ENCODE measurements around the gene FAM187B. TPM values are rescaled to one million over a fixed set of nuclear protein-coding genes. Genes with fewer than 3 reads are reported as not detected.

The FAM187B gene
- total RNA-seq, 2 experiments from 2014 or later, result not detected

- no peak overlapping the region for H3K27ac Mint-ChIP-seq
- peaks cover 4% of the 10 kb centered on the region for H3K27me3 Mint-ChIP-seq
- POLR2A ChIA-PET, result interaction anchor here (0.5 kb wide), 1 partner anchor 27 kb away, joined by 3 read pairs; no protein-coding TSS in a partner anchor
- ATAC-seq (ENCODE audit: low read depth), result no peak
- peaks cover 13% of the 10 kb centered on the region for H3K4me1 Mint-ChIP-seq
- H3K9me3 Mint-ChIP-seq, result peaks cover 10% of the 10 kb centered on the region
- H3K36me3 Mint-ChIP-seq, result peaks cover 6% of the 10 kb centered on the region
- no peak overlapping the region for H3K4me3 Mint-ChIP-seq
- no peak for DNase-seq
Measured at GRCh38 chr19:35184267-35184666, 44.3 kb downstream of the FAM187B start.

- Mint-ChIP-seq H3K27me3 (peaks cover 3% of the 10 kb centered on the region), H3K4me1 (peaks cover 19% of the 10 kb centered on the region), H3K9me3 (peaks cover 10% of the 10 kb centered on the region), H3K36me3 (peaks cover 6% of the 10 kb centered on the region), H3K4me3 (no peak overlapping the region), H3K27ac (no peak overlapping the region)
- POLR2A ChIA-PET, result interaction anchor here (1.0 to 1.2 kb wide), 2 partner anchors 13 to 31 kb away, joined by 4 read pairs; no protein-coding TSS in a partner anchor
- DNase-seq (no peak), ATAC-seq (ENCODE audit: low read depth) (no peak)
Measured at GRCh38 chr19:35181387-35181786, 47.2 kb downstream of the FAM187B start.

- Mint-ChIP-seq H3K4me3 (peak overlapping the region; percentile 41), H3K27me3 (peaks cover 3% of the 10 kb centered on the region), H3K9me3 (peaks cover 10% of the 10 kb centered on the region), H3K36me3 (peaks cover 6% of the 10 kb centered on the region), H3K4me1 (peaks cover 25% of the 10 kb centered on the region), H3K27ac (peak overlapping the region; percentile 39)
- POLR2A ChIA-PET, result interaction anchor here (0.9 to 1.7 kb wide), 6 partner anchors 8 to 32 kb away, joined by 3 to 6 read pairs (median 3); partner anchors contain the start of gene FXYD5
- peak; percentile 47 for ATAC-seq (ENCODE audit: low read depth)
- no peak for DNase-seq
Measured at GRCh38 chr19:35179830-35180229, 48.7 kb downstream of the FAM187B start.

GRCh38 chr19:35178701-35179100 is 49.8 kb downstream of the FAM187B start:
- Mint-ChIP-seq H3K4me3 (no peak overlapping the region), H3K27me3 (peaks cover under 1% of the 10 kb centered on the region), H3K36me3 (peaks cover 12% of the 10 kb centered on the region), H3K27ac (no peak overlapping the region), H3K4me1 (peaks cover 25% of the 10 kb centered on the region), H3K9me3 (peaks cover 6% of the 10 kb centered on the region)
- DNase-seq (no peak), ATAC-seq (ENCODE audit: low read depth) (no peak)
- POLR2A ChIA-PET, result interaction anchor here (0.6 to 1.7 kb wide), 4 partner anchors 9 to 28 kb away, joined by 3 to 5 read pairs (median 3); partner anchors contain the start of gene FXYD5

GRCh38 chr19:35177377-35178274 is 50.9 kb downstream of the FAM187B start:
- DNase-seq (no peak), ATAC-seq (ENCODE audit: low read depth) (no peak)
- H3K36me3 Mint-ChIP-seq, result peaks cover 20% of the 10 kb centered on the region
- POLR2A ChIA-PET, result interaction anchor here (0.6 to 1.5 kb wide), 3 partner anchors 8 to 32 kb away, joined by 3 to 4 read pairs (median 3); no protein-coding TSS in a partner anchor
- H3K9me3 Mint-ChIP-seq, result peaks cover 2% of the 10 kb centered on the region
- H3K27ac Mint-ChIP-seq, result no peak overlapping the region
- H3K4me3 Mint-ChIP-seq, result no peak overlapping the region
- no peaks in the 10 kb centered on the region for H3K27me3 Mint-ChIP-seq
- H3K4me1 Mint-ChIP-seq, result peaks cover 25% of the 10 kb centered on the region

- Mint-ChIP-seq H3K4me3 (no peak overlapping the region), H3K27me3 (no peaks in the 10 kb centered on the region), H3K4me1 (peaks cover 30% of the 10 kb centered on the region), H3K36me3 (peaks cover 33% of the 10 kb centered on the region), H3K9me3 (peaks cover 2% of the 10 kb centered on the region), H3K27ac (no peak overlapping the region)
- ATAC-seq (ENCODE audit: low read depth) (no peak), DNase-seq (no peak)
- POLR2A ChIA-PET, result no interaction called here
Measured at GRCh38 chr19:35176181-35176570, 52.4 kb downstream of the FAM187B start.

Other genes with a start within 250 kb of the FAM187B start
- gene GRAMD1A, start 228.4 kb downstream of the FAM187B start, total RNA-seq, result 100 to 1,000 TPM; 173 to 187 TPM
- gene SCN1B, start 198.3 kb downstream of the FAM187B start, total RNA-seq, result 1 to 10 TPM in 1 of 2 experiments, under 1 TPM in 1; 0.85 to 1.2 TPM
- gene HPN, start 187.0 kb downstream of the FAM187B start, total RNA-seq, result under 1 TPM in 1 of 2 experiments, not detected in 1; 0.20 TPM
- gene FXYD3, start 112.9 kb downstream of the FAM187B start, total RNA-seq, result not detected
- gene LGI4, start 93.7 kb downstream of the FAM187B start, total RNA-seq, result under 1 TPM; 0.28 to 0.44 TPM
- not detected for gene FXYD1, start 89.9 kb downstream of the FAM187B start, total RNA-seq
- gene FXYD7, start 85.5 kb downstream of the FAM187B start, total RNA-seq, result 1 to 10 TPM; 5.3 to 6.5 TPM
- gene FXYD5, start 74.0 kb downstream of the FAM187B start, total RNA-seq, result 100 to 1,000 TPM; 353 to 360 TPM
- gene LSR, start 20.3 kb upstream of the FAM187B start, total RNA-seq, result 10 to 100 TPM; 33.2 to 36.3 TPM
- 100 to 1,000 TPM; 149 to 159 TPM for gene USF2, start 40.2 kb upstream of the FAM187B start, total RNA-seq
- gene HAMP, start 53.8 kb upstream of the FAM187B start, total RNA-seq, result 1 to 10 TPM; 1.0 to 1.1 TPM
- under 1 TPM; 0.11 to 0.39 TPM for gene MAG, start 63.4 kb upstream of the FAM187B start, total RNA-seq
- gene CD22, start 100.4 kb upstream of the FAM187B start, total RNA-seq, result 1 to 10 TPM; 1.7 to 1.8 TPM
- not detected for gene FFAR1, start 119.2 kb upstream of the FAM187B start, total RNA-seq
- gene FFAR3, start 129.7 kb upstream of the FAM187B start, total RNA-seq, result not detected
- gene GPR42, start 142.3 kb upstream of the FAM187B start, total RNA-seq, result not detected
- gene FFAR2, start 219.5 kb upstream of the FAM187B start, total RNA-seq, result not detected